Measurements from ENCODE around the gene THAP2. TPM values are rescaled to one million over a fixed set of nuclear protein-coding genes. Genes with fewer than 3 reads are reported as not detected.
A peak's percentile ranks its signal among the peaks of the same experiment; 100 is the strongest.

The THAP2 gene
- total RNA-seq, 1 experiment from 2014 or later, result 2.7 TPM

DNA sequence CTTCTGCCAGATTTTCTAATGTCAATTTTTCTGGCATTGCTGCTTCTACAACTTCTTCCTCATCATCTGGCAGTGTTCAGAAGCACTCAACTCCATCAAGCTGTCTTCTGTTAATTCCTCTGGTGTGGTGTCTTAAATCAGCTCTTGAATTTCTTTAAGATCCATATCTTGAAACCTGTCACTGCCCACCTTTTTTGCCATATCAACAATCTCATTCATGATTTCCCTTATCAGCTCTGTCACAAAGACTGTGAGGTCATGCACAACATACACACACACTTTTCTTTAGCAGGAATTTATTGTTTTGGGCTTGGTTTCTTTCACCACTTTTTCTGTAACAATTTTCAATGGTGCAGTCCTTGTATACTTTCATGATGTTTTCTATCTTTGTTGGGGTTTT, 7.2 kb downstream of the THAP2 start:
- no peak overlapping the region for H3K27ac Mint-ChIP-seq (ENCODE audit: unreplicated experiment)
- no peaks in the 10 kb centered on the region for H3K27me3 Mint-ChIP-seq (ENCODE audit: insufficient read depth, unreplicated experiment)
- no peaks in the 10 kb centered on the region for H3K36me3 Mint-ChIP-seq (ENCODE audit: insufficient read depth, unreplicated experiment)
- no peaks in the 10 kb centered on the region for H3K27me3 ChIP-seq (replicated peaks; ENCODE audit: control insufficient read depth, insufficient read depth, low read length)
- peaks cover 16% of the 10 kb centered on the region for H3K4me1 Mint-ChIP-seq (ENCODE audit: low read depth, unreplicated experiment)
- TF ChIP-seq, protein P1, sequence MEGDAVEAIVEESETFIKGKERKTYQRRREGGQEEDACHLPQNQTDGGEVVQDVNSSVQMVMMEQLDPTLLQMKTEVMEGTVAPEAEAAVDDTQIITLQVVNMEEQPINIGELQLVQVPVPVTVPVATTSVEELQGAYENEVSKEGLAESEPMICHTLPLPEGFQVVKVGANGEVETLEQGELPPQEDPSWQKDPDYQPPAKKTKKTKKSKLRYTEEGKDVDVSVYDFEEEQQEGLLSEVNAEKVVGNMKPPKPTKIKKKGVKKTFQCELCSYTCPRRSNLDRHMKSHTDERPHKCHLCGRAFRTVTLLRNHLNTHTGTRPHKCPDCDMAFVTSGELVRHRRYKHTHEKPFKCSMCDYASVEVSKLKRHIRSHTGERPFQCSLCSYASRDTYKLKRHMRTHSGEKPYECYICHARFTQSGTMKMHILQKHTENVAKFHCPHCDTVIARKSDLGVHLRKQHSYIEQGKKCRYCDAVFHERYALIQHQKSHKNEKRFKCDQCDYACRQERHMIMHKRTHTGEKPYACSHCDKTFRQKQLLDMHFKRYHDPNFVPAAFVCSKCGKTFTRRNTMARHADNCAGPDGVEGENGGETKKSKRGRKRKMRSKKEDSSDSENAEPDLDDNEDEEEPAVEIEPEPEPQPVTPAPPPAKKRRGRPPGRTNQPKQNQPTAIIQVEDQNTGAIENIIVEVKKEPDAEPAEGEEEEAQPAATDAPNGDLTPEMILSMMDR (IDR thresholded peaks at IDR 0.05; ENCODE audit: insufficient read depth in 1 of 2, low read depth in 1 of 2, low read length in 1 of 2, severe bottlenecking in 1 of 2, unreplicated experiment in 1 of 2), result no peak
- H3K9me3 Mint-ChIP-seq (ENCODE audit: unreplicated experiment), result no peaks in the 10 kb centered on the region
- H3K4me1 ChIP-seq, result peaks cover 14% of the 10 kb centered on the region; the same call in 1 of the 2 replicates
- DNase-seq, result no peak
- no peaks in the 10 kb centered on the region for H3K9me3 ChIP-seq
- H3K4me3 Mint-ChIP-seq (ENCODE audit: unreplicated experiment), result no peak overlapping the region
- no TSS peak for BruUV-seq (replicated peaks)
- no peak overlapping the region for H3K4me3 ChIP-seq (ENCODE audit: low read depth, low read length)
- intact Hi-C loops (cut with micrococcal nuclease; ENCODE audit: unreplicated experiment), result no loop called here
- ChIA-PET CTCF (no interaction called here), POLR2A (no interaction called here)
- H3K36me3 ChIP-seq (ENCODE audit: control insufficient read depth, insufficient read depth, low read length), result no peaks in the 10 kb centered on the region

DNA sequence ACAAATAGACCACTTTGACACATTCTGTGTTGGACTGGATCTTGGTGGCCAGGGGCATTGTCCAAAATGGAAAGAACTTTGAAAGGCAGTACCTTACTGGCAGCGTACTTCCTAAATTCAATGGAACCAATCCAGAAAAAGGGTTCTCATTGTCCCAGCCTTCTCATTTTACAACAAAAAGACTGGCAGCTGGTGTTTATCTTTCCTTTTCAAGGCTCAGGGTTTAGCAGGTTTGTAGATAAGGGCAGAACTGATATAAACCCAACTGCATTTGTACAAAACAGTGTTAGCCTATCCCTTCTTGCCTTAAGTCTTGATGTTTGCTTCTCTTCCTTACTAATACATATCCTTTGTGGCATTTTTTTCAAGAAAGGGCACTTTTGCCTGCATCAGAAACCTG, 7.7 kb downstream of the THAP2 start:
- intact Hi-C loops (cut with micrococcal nuclease; ENCODE audit: unreplicated experiment), result no loop called here
- TF ChIP-seq, protein P1 (IDR thresholded peaks at IDR 0.05; ENCODE audit: insufficient read depth in 1 of 2, low read depth in 1 of 2, low read length in 1 of 2, severe bottlenecking in 1 of 2, unreplicated experiment in 1 of 2), result no peak
- Histone ChIP-seq H3K4me3 (ENCODE audit: low read depth, low read length) (no peak overlapping the region), H3K27me3 (replicated peaks; ENCODE audit: control insufficient read depth, insufficient read depth, low read length) (no peaks in the 10 kb centered on the region), H3K36me3 (ENCODE audit: control insufficient read depth, insufficient read depth, low read length) (no peaks in the 10 kb centered on the region), H3K4me1 (peaks cover 14% of the 10 kb centered on the region; the same call in 1 of the 2 replicates), H3K9me3 (no peaks in the 10 kb centered on the region)
- Mint-ChIP-seq H3K36me3 (ENCODE audit: insufficient read depth, unreplicated experiment) (no peaks in the 10 kb centered on the region), H3K9me3 (ENCODE audit: unreplicated experiment) (no peaks in the 10 kb centered on the region), H3K27me3 (ENCODE audit: insufficient read depth, unreplicated experiment) (no peaks in the 10 kb centered on the region), H3K27ac (ENCODE audit: unreplicated experiment) (no peak overlapping the region), H3K4me3 (ENCODE audit: unreplicated experiment) (no peak overlapping the region), H3K4me1 (ENCODE audit: low read depth, unreplicated experiment) (peaks cover 16% of the 10 kb centered on the region)
- POLR2A ChIA-PET, result no interaction called here
- CTCF ChIA-PET, result interaction anchor here (1.2 kb wide), 1 partner anchor 8 kb away, joined by 3 read pairs; no protein-coding TSS in a partner anchor
- BruUV-seq (replicated peaks), result no TSS peak
- peak in 1 of 2 experiments; percentile 4 for DNase-seq

DNA sequence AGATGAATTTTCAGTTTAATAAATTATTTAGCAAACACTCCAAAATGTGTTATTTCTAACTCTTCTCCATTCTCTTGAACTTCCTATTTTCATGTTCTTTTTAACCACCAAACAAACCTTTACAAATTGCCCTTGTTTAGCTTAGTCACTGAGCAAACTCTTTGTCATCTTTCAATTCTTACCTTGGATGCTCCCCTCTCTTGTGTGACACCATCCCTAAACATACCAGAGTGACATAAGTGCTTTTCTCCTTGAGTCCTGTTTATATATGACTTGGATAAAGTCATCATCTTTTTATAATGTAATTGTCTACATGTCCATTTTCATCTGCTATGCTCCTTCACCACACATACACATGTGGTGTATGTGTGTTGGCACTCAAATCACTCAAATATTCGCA, 18.4 kb downstream of the THAP2 start:
- Histone ChIP-seq H3K4me3 (ENCODE audit: low read depth, low read length) (no peak overlapping the region), H3K9me3 (no peaks in the 10 kb centered on the region), H3K27me3 (replicated peaks; ENCODE audit: control insufficient read depth, insufficient read depth, low read length) (no peaks in the 10 kb centered on the region), H3K4me1 (no peaks in the 10 kb centered on the region), H3K36me3 (ENCODE audit: control insufficient read depth, insufficient read depth, low read length) (no peaks in the 10 kb centered on the region)
- H3K27me3 Mint-ChIP-seq (ENCODE audit: insufficient read depth, unreplicated experiment), result no peaks in the 10 kb centered on the region
- intact Hi-C loops (cut with micrococcal nuclease; ENCODE audit: unreplicated experiment), result no loop called here
- no peak for DNase-seq
- H3K36me3 Mint-ChIP-seq (ENCODE audit: insufficient read depth, unreplicated experiment), result no peaks in the 10 kb centered on the region
- TF ChIP-seq, protein P1 (IDR thresholded peaks at IDR 0.05; ENCODE audit: insufficient read depth in 1 of 2, low read depth in 1 of 2, low read length in 1 of 2, severe bottlenecking in 1 of 2, unreplicated experiment in 1 of 2), result no peak
- H3K4me1 Mint-ChIP-seq (ENCODE audit: low read depth, unreplicated experiment), result no peaks in the 10 kb centered on the region
- no TSS peak for BruUV-seq (replicated peaks)
- ChIA-PET POLR2A (no interaction called here), CTCF (no interaction called here)
- H3K27ac Mint-ChIP-seq (ENCODE audit: unreplicated experiment), result no peak overlapping the region
- no peaks in the 10 kb centered on the region for H3K9me3 Mint-ChIP-seq (ENCODE audit: unreplicated experiment)
- no peak overlapping the region for H3K4me3 Mint-ChIP-seq (ENCODE audit: unreplicated experiment)
